ENCODE measurements around the gene NPIPB8.
"Not testable (repeated sequence)": the region's sequence is repeated elsewhere in the genome, so short reads cannot be mapped to it uniquely, and the experiment has no call there.

The NPIPB8 gene

GRCh38 chr16:28610595-28611191 lies 27.2 kb upstream of the NPIPB8 start:
- ChIA-PET CTCF (no interaction called here), POLR2A (no interaction called here)
- TF ChIP-seq HOXD13 (CRISPR knock-in tag; IDR thresholded peaks at IDR 0.05; ENCODE audit: borderline replicate concordance) = no peak
- TF ChIP-seq SCRT2 (tag by site-specific recombination; IDR thresholded peaks at IDR 0.05) = peak; percentile 42; the same call in 1 of the 2 replicates
- no peak for TF ChIP-seq GLIS1 (tag by site-specific recombination; IDR thresholded peaks at IDR 0.05)
- no peak for TF ChIP-seq ZNF112 (tag by site-specific recombination; IDR thresholded peaks at IDR 0.05)
- no peak overlapping the region for H3K27ac ChIP-seq (ENCODE audit: extremely low read depth, low read depth, low read length)
- H3K4me1 ChIP-seq (ENCODE audit: control insufficient read depth, insufficient read depth, low read length) = no peaks in the 10 kb centered on the region
- no peak overlapping the region for H3K4me3 ChIP-seq (ENCODE audit: low read depth, low read length)
- no peaks in the 10 kb centered on the region for H3K9me3 ChIP-seq (ENCODE audit: control insufficient read depth, insufficient read depth, low read depth, low read length)
- H3K36me3 ChIP-seq (ENCODE audit: control insufficient read depth in 2 of 2, insufficient read depth in 1 of 2, low read length in 2 of 2) = peaks cover 0 to 24% of the 10 kb centered on the region in 2 experiments; a peak in 2 of 3 replicates

- H3K4me1 ChIP-seq (ENCODE audit: control insufficient read depth, insufficient read depth, low read length); H3K9me3 ChIP-seq (ENCODE audit: control insufficient read depth, insufficient read depth, low read depth, low read length); CTCF ChIA-PET; H3K4me3 ChIP-seq (ENCODE audit: low read depth, low read length); H3K36me3 ChIP-seq (ENCODE audit: control insufficient read depth in 2 of 2, insufficient read depth in 1 of 2, low read length in 2 of 2); POLR2A ChIA-PET; H3K27ac ChIP-seq (ENCODE audit: extremely low read depth, low read depth, low read length): not testable (repeated sequence)
Observed at GRCh38 chr16:28612359-28613280, 25.2 kb upstream of the NPIPB8 start.

- H3K27ac ChIP-seq (ENCODE audit: extremely low read depth, low read depth, low read length); POLR2A ChIA-PET; H3K4me3 ChIP-seq (ENCODE audit: low read depth, low read length); H3K4me1 ChIP-seq (ENCODE audit: control insufficient read depth, insufficient read depth, low read length); CTCF ChIA-PET; H3K36me3 ChIP-seq (ENCODE audit: control insufficient read depth in 2 of 2, insufficient read depth in 1 of 2, low read length in 2 of 2); H3K9me3 ChIP-seq (ENCODE audit: control insufficient read depth, insufficient read depth, low read depth, low read length): not testable (repeated sequence)
Observed at GRCh38 chr16:28613912-28614311, 24.0 kb upstream of the NPIPB8 start.

GRCh38 chr16:28614561-28614960 lies 23.3 kb upstream of the NPIPB8 start:
- POLR2A ChIA-PET; CTCF ChIA-PET; H3K9me3 ChIP-seq (ENCODE audit: control insufficient read depth, insufficient read depth, low read depth, low read length): not testable (repeated sequence)

GRCh38 chr16:28615486-28616223 lies 22.2 kb upstream of the NPIPB8 start:
- H3K27ac ChIP-seq (ENCODE audit: extremely low read depth, low read depth, low read length); H3K36me3 ChIP-seq (ENCODE audit: control insufficient read depth in 2 of 2, insufficient read depth in 1 of 2, low read length in 2 of 2); POLR2A ChIA-PET; H3K9me3 ChIP-seq (ENCODE audit: control insufficient read depth, insufficient read depth, low read depth, low read length); H3K4me3 ChIP-seq (ENCODE audit: low read depth, low read length); H3K4me1 ChIP-seq (ENCODE audit: control insufficient read depth, insufficient read depth, low read length): not testable (repeated sequence)
- TF ChIP-seq ZNF654 (tag by site-specific recombination; IDR thresholded peaks at IDR 0.05; ENCODE audit: low read depth) = peak; percentile 68
- TF ChIP-seq CTCF (tag by site-specific recombination; IDR thresholded peaks at IDR 0.05) = peak; percentile 49
- TF ChIP-seq ZNF2 (tag by site-specific recombination; IDR thresholded peaks at IDR 0.05) = peak; percentile 64; the same call in 1 of the 2 replicates
- CTCF ChIA-PET = interaction anchor here (0.7 to 1.6 kb wide), 4 partner anchors 23 to 297 kb away, joined by 3 to 5 read pairs (median 4); no protein-coding TSS in a partner anchor

More at GRCh38 chr16:28614561-28614960, 23.3 kb upstream of the NPIPB8 start:
- not testable (repeated sequence) for H3K27ac ChIP-seq (ENCODE audit: extremely low read depth, low read depth, low read length); H3K36me3 ChIP-seq (ENCODE audit: control insufficient read depth in 2 of 2, insufficient read depth in 1 of 2, low read length in 2 of 2); H3K4me1 ChIP-seq (ENCODE audit: control insufficient read depth, insufficient read depth, low read length); H3K4me3 ChIP-seq (ENCODE audit: low read depth, low read length)

- CTCF ChIA-PET = interaction anchor here (0.6 to 1.6 kb wide), 6 partner anchors 23 to 306 kb away, joined by 3 to 7 read pairs (median 4); no protein-coding TSS in a partner anchor
Observed at GRCh38 chr16:28616224-28616577, 21.7 kb upstream of the NPIPB8 start.

More at GRCh38 chr16:28616224-28616577, 21.7 kb upstream of the NPIPB8 start:
- H3K9me3 ChIP-seq (ENCODE audit: control insufficient read depth, insufficient read depth, low read depth, low read length); POLR2A ChIA-PET; H3K27ac ChIP-seq (ENCODE audit: extremely low read depth, low read depth, low read length); H3K36me3 ChIP-seq (ENCODE audit: control insufficient read depth in 2 of 2, insufficient read depth in 1 of 2, low read length in 2 of 2); H3K4me1 ChIP-seq (ENCODE audit: control insufficient read depth, insufficient read depth, low read length); H3K4me3 ChIP-seq (ENCODE audit: low read depth, low read length): not testable (repeated sequence)
